ENCODE data around the gene UNC13B.

The UNC13B gene

DNA sequence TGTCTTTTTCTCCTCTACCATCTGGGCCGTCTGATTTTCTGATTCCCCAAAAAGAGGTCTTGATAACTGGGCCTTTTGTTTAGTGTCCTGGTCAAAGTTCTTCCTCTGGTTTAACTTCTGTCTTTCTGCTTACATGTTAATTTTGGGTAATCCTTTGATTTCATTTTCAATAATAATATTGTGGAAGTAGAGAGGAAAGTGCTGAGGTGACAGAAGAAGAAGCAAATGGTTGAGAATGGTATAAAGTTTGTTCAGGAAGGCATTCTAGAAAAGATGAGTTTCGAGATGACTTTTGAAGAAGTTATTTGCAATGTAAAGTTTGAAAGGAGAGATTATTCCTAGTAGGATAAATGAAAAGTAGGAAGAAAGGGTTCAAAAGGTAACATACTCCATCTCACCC is 118.1 kb downstream of the UNC13B start:
- H3K4me3 ChIP-seq (ENCODE audit: low read length): no peak overlapping the region
- no peak for DNase-seq (ENCODE audit: low read depth)
- TF ChIP-seq CTCF (conservative IDR thresholded peaks at IDR 0.05; ENCODE audit: low read length): no peak

GRCh38 chr9:35280399-35280798 is 118.6 kb downstream of the UNC13B start:
- no peak for DNase-seq (ENCODE audit: low read depth)
- TF ChIP-seq CTCF (conservative IDR thresholded peaks at IDR 0.05; ENCODE audit: low read length): no peak
- H3K4me3 ChIP-seq (ENCODE audit: low read length): no peak overlapping the region

GRCh38 chr9:35285731-35286130 is 123.9 kb downstream of the UNC13B start:
- no peak overlapping the region for H3K4me3 ChIP-seq (ENCODE audit: low read length)
- DNase-seq (ENCODE audit: low read depth): peak; percentile 60
- TF ChIP-seq CTCF (conservative IDR thresholded peaks at IDR 0.05; ENCODE audit: low read length): no peak

DNA sequence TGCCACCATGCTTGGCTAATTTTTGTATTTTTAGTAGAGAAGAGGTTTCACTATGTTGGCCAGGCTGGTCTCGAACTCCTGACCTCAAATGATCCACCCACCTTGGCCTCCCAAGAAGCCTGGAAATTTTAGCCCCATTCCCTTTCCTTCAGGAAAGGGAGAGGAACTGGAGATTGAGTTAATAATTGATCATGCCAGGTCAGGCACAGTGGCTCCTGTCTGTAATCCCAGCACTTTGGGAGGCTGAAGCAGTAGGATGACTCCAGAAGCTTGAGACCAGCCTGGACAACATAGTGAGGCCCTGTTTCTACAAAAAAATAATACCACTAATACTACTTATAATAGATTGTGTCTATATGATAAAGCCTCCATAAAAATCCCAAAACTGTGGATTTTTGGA is 124.6 kb downstream of the UNC13B start:
- no peak overlapping the region for H3K4me3 ChIP-seq (ENCODE audit: low read length)
- no peak for TF ChIP-seq CTCF (conservative IDR thresholded peaks at IDR 0.05; ENCODE audit: low read length)
- DNase-seq (ENCODE audit: low read depth): no peak

- TF ChIP-seq CTCF (conservative IDR thresholded peaks at IDR 0.05; ENCODE audit: low read length): no peak
These were observed 126.3 kb downstream of the UNC13B start for GRCh38 chr9:35287987-35288632.

GRCh38 chr9:35288778-35289177 is 127.0 kb downstream of the UNC13B start:
- no peak for TF ChIP-seq CTCF (conservative IDR thresholded peaks at IDR 0.05; ENCODE audit: low read length)
- H3K4me3 ChIP-seq (ENCODE audit: low read length): no peak overlapping the region
- no peak for DNase-seq (ENCODE audit: low read depth)

More at GRCh38 chr9:35287987-35288632, 126.3 kb downstream of the UNC13B start:
- no peak overlapping the region for H3K4me3 ChIP-seq (ENCODE audit: low read length)
- DNase-seq (ENCODE audit: low read depth): no peak

GRCh38 chr9:35293376-35293964 is 131.7 kb downstream of the UNC13B start:
- no peak for DNase-seq (ENCODE audit: low read depth)
- H3K4me3 ChIP-seq (ENCODE audit: low read length): no peak overlapping the region
- TF ChIP-seq CTCF (conservative IDR thresholded peaks at IDR 0.05; ENCODE audit: low read length): no peak

Data from AG10803 (cell line).